ENCODE results near the gene KIF12. TPM values are rescaled to one million over a fixed set of nuclear protein-coding genes. Genes with fewer than 3 reads are reported as not detected.

KIF12 gene
- total RNA-seq, 4 donors from 2014 or later, result 0.53 to 5.3 (median 1.9) TPM

- intact Hi-C loops (cut with DNase I; ENCODE audit: low total_unique reads), result no loop called here
- 20 to 32% methylated on average over 14 to 18 of the region's 18 CpGs for WGBS, 2 donors
- peak overlapping the region; percentile 6 for H3K4me3 ChIP-seq (ENCODE audit: low read depth, poor library complexity, severe bottlenecking)
- TF ChIP-seq, protein P1, sequence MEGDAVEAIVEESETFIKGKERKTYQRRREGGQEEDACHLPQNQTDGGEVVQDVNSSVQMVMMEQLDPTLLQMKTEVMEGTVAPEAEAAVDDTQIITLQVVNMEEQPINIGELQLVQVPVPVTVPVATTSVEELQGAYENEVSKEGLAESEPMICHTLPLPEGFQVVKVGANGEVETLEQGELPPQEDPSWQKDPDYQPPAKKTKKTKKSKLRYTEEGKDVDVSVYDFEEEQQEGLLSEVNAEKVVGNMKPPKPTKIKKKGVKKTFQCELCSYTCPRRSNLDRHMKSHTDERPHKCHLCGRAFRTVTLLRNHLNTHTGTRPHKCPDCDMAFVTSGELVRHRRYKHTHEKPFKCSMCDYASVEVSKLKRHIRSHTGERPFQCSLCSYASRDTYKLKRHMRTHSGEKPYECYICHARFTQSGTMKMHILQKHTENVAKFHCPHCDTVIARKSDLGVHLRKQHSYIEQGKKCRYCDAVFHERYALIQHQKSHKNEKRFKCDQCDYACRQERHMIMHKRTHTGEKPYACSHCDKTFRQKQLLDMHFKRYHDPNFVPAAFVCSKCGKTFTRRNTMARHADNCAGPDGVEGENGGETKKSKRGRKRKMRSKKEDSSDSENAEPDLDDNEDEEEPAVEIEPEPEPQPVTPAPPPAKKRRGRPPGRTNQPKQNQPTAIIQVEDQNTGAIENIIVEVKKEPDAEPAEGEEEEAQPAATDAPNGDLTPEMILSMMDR (IDR thresholded peaks at IDR 0.05), result no peak
- no peak for TF ChIP-seq POLR2A (IDR thresholded peaks at IDR 0.05)
- DNase-seq (ENCODE audit: low spot score in 2 of 2), result peak in 1 of 2 donors; percentile 85
These were observed 1.5 kb downstream of the KIF12 start for GRCh38 chr9:114097613-114098020.

- TF ChIP-seq POLR2A (IDR thresholded peaks at IDR 0.05), result no peak
- TF ChIP-seq, protein P1 (IDR thresholded peaks at IDR 0.05), result no peak
- DNase-seq (ENCODE audit: low spot score in 2 of 2), result peak in 1 of 2 donors; percentile 74
- intact Hi-C loops (cut with DNase I; ENCODE audit: low total_unique reads), result no loop called here
- WGBS, 2 donors, result 67 to 74% methylated on average over 14 of the region's 14 CpGs
- H3K4me3 ChIP-seq (ENCODE audit: low read depth, poor library complexity, severe bottlenecking), result no peak overlapping the region
These were observed 2.1 kb downstream of the KIF12 start for GRCh38 chr9:114096866-114097612.

DNA sequence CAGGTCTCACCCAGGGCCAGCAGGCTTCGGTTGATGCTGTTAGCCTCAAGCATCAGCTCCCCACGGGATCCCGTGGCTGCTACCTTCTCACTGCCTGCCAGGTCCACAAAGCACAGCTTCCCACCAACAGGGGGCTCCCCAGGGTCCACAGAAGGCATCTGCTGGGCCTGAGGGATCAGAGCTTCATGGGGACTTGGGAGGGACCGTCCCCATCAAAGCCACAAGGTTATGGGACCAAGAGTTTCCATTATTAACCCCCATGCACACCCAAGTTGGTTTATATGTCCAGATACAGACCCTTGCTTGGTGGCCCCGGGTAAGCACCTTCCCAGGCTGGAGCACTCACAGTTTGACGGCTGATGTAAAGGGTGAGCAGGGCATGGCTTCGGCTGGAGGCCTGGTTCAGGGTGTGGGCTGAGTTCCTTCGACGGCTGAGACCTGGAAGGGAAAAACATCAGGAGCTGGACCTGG, 3.0 kb downstream of the KIF12 start:
- WGBS, 2 donors, result 88 to 94% methylated on average over 9 of the region's 9 CpGs
- intact Hi-C loops (cut with DNase I; ENCODE audit: low total_unique reads), result no loop called here
- H3K4me3 ChIP-seq (ENCODE audit: low read depth, poor library complexity, severe bottlenecking), result no peak overlapping the region
- no peak for TF ChIP-seq POLR2A (IDR thresholded peaks at IDR 0.05)
- TF ChIP-seq, protein P1 (IDR thresholded peaks at IDR 0.05), result no peak
- peak in 1 of 2 donors; percentile 70 for DNase-seq (ENCODE audit: low spot score in 2 of 2)

GRCh38 chr9:114094971-114095370, 4.1 kb downstream of the KIF12 start:
- DNase-seq (ENCODE audit: low spot score in 2 of 2), result peak in 1 of 2 donors; percentile 76
- no peak overlapping the region for H3K4me3 ChIP-seq (ENCODE audit: low read depth, poor library complexity, severe bottlenecking)
- 90 to 95% methylated on average over 12 of the region's 12 CpGs for WGBS, 2 donors
- intact Hi-C loops (cut with DNase I; ENCODE audit: low total_unique reads), result no loop called here
- TF ChIP-seq, protein P1 (IDR thresholded peaks at IDR 0.05), result no peak
- no peak for TF ChIP-seq POLR2A (IDR thresholded peaks at IDR 0.05)

- H3K4me3 ChIP-seq (ENCODE audit: low read depth, poor library complexity, severe bottlenecking), result no peak overlapping the region
- TF ChIP-seq, protein P1 (IDR thresholded peaks at IDR 0.05), result no peak
- no peak for TF ChIP-seq POLR2A (IDR thresholded peaks at IDR 0.05)
- 85 to 91% methylated on average over 9 of the region's 9 CpGs for WGBS, 2 donors
- intact Hi-C loops (cut with DNase I; ENCODE audit: low total_unique reads), result no loop called here
- DNase-seq (ENCODE audit: low spot score in 2 of 2), result peak in 1 of 2 donors; percentile 70
These were observed 5.2 kb downstream of the KIF12 start for GRCh38 chr9:114093761-114094505.

Data from lower leg skin (tissue), 4 donors.